Glutamatergic neuron (in vitro differentiated cells): ENCODE data around the gene HOXD10. TPM values are rescaled to one million over a fixed set of nuclear protein-coding genes. Genes with fewer than 3 reads are reported as not detected.

Experiments used
- DNase-seq: peaks from one replicate; pipeline ENCODE4 v3.0.0; 2022
- H3K27ac Mint-ChIP-seq: one replicate; pipeline ENCODE4 v1.8.0; 2020; ENCODE audit warnings: mild to moderate bottlenecking, mixed read lengths, inconsistent platforms; ENCODE audit not compliant: unreplicated experiment
- H3K27me3 Mint-ChIP-seq: one replicate; pipeline ENCODE4 v1.8.0; 2020; ENCODE audit warnings: mild to moderate bottlenecking, moderate library complexity, mixed read lengths, inconsistent platforms; ENCODE audit not compliant: unreplicated experiment
- H3K36me3 Mint-ChIP-seq: one replicate; pipeline ENCODE4 v1.8.0; 2020; ENCODE audit warnings: mild to moderate bottlenecking, mixed read lengths, inconsistent platforms; ENCODE audit not compliant: unreplicated experiment
- H3K4me1 Mint-ChIP-seq: one replicate; pipeline ENCODE4 v1.8.0; 2020; ENCODE audit warnings: mild to moderate bottlenecking, low read depth, mixed read lengths, inconsistent platforms; ENCODE audit not compliant: unreplicated experiment
- H3K4me3 Mint-ChIP-seq: one replicate; pipeline ENCODE4 v1.8.0; 2020; ENCODE audit warnings: mild to moderate bottlenecking, mixed read lengths, inconsistent platforms; ENCODE audit not compliant: unreplicated experiment
- H3K9me3 Mint-ChIP-seq: one replicate; pipeline ENCODE4 v1.8.0; 2020; ENCODE audit warnings: mild to moderate bottlenecking, moderate library complexity, mixed read lengths, inconsistent platforms; ENCODE audit not compliant: unreplicated experiment
- total RNA-seq: library from RNA; stranded (reverse); fragmentation: NEBNext Ultra II Directional; extraction: Animal tissue kit (Norgen Biotek cat#: 25700); gene quantifications from one replicate; pipeline ENCODE4 v1.2.1, GENCODE V29; 2021; ENCODE audit not compliant: unreplicated experiment
- TF ChIP-seq, protein P1 (sequence below): fragments of 200-600 bp; sonication (generic); IDR thresholded peaks from one replicate; pipeline ENCODE4 v1.5.0; 2021; ENCODE audit not compliant: partially characterized antibody, unreplicated experiment

Gene HOXD10
- total RNA-seq, 1 donor from 2014 or later, result not detected

- no peak overlapping the region for H3K27ac Mint-ChIP-seq
- peak; percentile 73 for DNase-seq
- TF ChIP-seq, protein P1, sequence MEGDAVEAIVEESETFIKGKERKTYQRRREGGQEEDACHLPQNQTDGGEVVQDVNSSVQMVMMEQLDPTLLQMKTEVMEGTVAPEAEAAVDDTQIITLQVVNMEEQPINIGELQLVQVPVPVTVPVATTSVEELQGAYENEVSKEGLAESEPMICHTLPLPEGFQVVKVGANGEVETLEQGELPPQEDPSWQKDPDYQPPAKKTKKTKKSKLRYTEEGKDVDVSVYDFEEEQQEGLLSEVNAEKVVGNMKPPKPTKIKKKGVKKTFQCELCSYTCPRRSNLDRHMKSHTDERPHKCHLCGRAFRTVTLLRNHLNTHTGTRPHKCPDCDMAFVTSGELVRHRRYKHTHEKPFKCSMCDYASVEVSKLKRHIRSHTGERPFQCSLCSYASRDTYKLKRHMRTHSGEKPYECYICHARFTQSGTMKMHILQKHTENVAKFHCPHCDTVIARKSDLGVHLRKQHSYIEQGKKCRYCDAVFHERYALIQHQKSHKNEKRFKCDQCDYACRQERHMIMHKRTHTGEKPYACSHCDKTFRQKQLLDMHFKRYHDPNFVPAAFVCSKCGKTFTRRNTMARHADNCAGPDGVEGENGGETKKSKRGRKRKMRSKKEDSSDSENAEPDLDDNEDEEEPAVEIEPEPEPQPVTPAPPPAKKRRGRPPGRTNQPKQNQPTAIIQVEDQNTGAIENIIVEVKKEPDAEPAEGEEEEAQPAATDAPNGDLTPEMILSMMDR, result peak; percentile 37
- peak overlapping the region; percentile 53 for H3K4me3 Mint-ChIP-seq
- H3K27me3 Mint-ChIP-seq, result peaks cover 54% of the 10 kb centered on the region
- H3K4me1 Mint-ChIP-seq, result peaks cover 11% of the 10 kb centered on the region
- peaks cover 19% of the 10 kb centered on the region for H3K9me3 Mint-ChIP-seq
- H3K36me3 Mint-ChIP-seq, result no peaks in the 10 kb centered on the region
These were observed 30.5 kb upstream of the HOXD10 start for GRCh38 chr2:176085861-176086771.

DNA sequence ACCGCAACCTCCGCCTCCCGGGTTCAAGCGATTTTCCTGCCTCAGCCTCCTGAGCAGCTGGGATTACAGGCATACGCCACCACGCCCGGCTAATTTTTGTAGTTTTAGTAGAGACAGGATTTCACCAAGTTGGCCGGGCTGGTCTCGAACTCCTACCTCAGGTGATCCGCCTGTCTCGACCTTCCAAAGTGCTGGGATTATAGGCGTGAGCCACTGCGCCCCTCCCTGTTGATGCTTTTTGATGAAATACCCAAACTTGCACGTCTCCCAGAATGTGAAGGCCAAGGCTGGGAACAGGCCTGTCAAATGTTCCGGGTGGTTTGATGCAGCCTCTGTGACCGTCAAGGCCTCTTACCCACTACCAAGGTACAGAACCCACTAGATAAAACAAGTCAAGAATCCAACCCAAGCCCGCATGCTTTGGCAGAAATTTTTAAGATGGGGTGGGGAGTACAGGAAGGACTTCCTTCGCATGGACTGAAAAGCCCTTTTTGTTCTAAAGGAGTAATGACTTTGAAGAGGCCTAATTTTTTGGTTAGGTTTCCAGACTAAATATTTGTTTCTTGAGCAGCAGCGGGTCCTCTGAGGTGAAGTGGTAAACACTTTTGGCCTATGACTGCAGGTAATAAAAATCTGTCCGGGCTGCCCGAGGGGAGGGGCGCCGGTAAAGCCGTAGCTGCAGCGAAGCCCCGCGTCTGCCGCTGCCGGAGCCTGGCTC lies 29.1 kb upstream of the HOXD10 start:
- Mint-ChIP-seq H3K4me3 (peak overlapping the region; percentile 90), H3K4me1 (peaks cover 7% of the 10 kb centered on the region), H3K36me3 (no peaks in the 10 kb centered on the region), H3K9me3 (peaks cover 23% of the 10 kb centered on the region), H3K27me3 (peaks cover 55% of the 10 kb centered on the region), H3K27ac (no peak overlapping the region)
- TF ChIP-seq, protein P1, result no peak
- DNase-seq, result no peak

- peak; percentile 74 for DNase-seq
- Mint-ChIP-seq H3K4me1 (peaks cover 6% of the 10 kb centered on the region), H3K36me3 (no peaks in the 10 kb centered on the region), H3K27ac (no peak overlapping the region), H3K9me3 (peaks cover 20% of the 10 kb centered on the region), H3K27me3 (peaks cover 50% of the 10 kb centered on the region), H3K4me3 (peak overlapping the region; percentile 90)
- TF ChIP-seq, protein P1, result peak; percentile 50
These were observed 28.3 kb upstream of the HOXD10 start for GRCh38 chr2:176088048-176088936.

GRCh38 chr2:176088937-176089842 lies 27.4 kb upstream of the HOXD10 start:
- Mint-ChIP-seq H3K27me3 (peaks cover 50% of the 10 kb centered on the region), H3K4me3 (no peak overlapping the region), H3K9me3 (peaks cover 21% of the 10 kb centered on the region), H3K36me3 (peaks cover 4% of the 10 kb centered on the region), H3K27ac (no peak overlapping the region), H3K4me1 (peaks cover 4% of the 10 kb centered on the region)
- TF ChIP-seq, protein P1, result no peak
- DNase-seq, result no peak
